GM19240 (cell line): ENCODE data around the gene PEX19.

ENCODE experiments used
- DNase-seq: peaks from one replicate; pipeline ENCODE4 v3.0.0; 2011; ENCODE audit warnings: low spot score; ENCODE audit not compliant: insufficient read length

Gene PEX19

GRCh38 chr1:160239582-160240299, 45.2 kb downstream of the PEX19 start:
- no peak for DNase-seq

GRCh38 chr1:160238408-160238807, 46.5 kb downstream of the PEX19 start:
- no peak for DNase-seq

DNA sequence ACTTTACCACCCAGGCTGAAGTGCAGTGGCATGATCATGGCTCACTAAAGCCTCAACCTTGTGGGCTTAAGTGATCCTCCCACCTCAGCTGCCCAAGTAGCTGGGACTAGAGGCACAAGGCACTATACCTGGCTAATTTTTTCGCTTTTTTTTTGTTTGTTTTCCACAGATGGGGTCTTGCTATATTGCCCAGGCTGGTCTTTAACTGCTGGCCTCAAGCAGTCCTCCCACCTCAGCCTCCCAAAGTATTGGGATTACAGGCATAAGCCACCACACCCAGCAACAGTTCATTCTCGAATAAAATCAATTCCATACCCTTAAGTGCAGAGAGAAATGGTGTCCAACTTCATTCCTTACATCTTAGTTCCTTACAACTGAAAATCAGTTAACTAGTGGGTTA, 47.4 kb downstream of the PEX19 start:
- no peak for DNase-seq

DNA sequence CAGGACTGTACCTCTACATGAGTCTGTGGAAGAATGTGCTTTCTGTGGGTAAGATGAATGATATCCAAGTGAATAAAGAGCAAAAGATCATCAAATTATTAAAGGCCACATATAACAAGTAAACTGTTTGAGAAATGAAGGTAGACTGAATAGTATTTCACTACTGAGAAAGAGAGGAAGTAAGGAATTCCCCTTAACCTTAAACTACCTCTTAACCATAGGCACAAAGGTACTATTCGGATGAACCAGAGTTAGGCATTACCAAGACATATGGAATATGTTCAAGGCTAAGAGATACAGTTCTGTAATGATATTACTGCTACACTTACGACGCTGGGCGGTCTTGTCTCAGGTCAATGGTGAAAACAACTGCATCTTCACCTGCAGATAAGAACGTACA, 48.1 kb downstream of the PEX19 start:
- DNase-seq: no peak

GRCh38 chr1:160232911-160233310, 52.0 kb downstream of the PEX19 start:
- no peak for DNase-seq

GRCh38 chr1:160228431-160228830, 56.5 kb downstream of the PEX19 start:
- DNase-seq: no peak

DNA sequence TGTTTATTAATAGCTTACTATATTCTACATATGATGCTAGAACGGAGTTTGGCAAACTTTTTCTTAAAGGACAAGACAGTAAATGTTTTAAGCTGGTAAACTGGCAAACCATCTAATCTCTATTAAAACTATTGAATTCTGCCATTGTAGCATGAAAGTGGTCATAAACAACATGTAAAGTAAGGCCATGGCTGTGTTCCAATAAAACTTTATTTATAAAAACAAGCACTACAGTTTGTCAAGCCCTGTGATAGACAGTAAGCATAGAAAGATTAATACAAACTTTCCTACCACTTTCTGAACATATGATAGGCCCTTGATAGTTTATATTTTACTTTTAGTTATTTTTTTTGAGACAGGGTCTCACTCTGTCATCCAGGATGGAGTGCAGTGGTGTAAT, 57.4 kb downstream of the PEX19 start:
- no peak for DNase-seq

GRCh38 chr1:160227034-160227433, 57.9 kb downstream of the PEX19 start:
- DNase-seq: no peak
